ACHN (cell line): ENCODE data around the gene MAD1L1.
"Not testable (repeated sequence)": the region's sequence is repeated elsewhere in the genome, so short reads cannot be mapped to it uniquely, and the experiment has no call there.

Source experiments
- DNase-seq: peaks from one replicate; pipeline ENCODE4 v3.0.0-alpha.2; 2015
- in situ Hi-C: cut with HindIII; loops from 2 replicates; pipeline ENCODE4 v1.10.0; 2017; ENCODE audit warnings: low sequenced_read_pairs, low pct_ligation_motif_present, low pct_unique_long_range_greater_than_20kb

Gene MAD1L1

GRCh38 chr7:2004841-2005725 lies 227.7 kb downstream of the MAD1L1 start:
- no peak for DNase-seq

GRCh38 chr7:2003931-2004812 lies 228.6 kb downstream of the MAD1L1 start:
- in situ Hi-C loops = no loop called here

More at GRCh38 chr7:2004841-2005725, 227.7 kb downstream of the MAD1L1 start:
- in situ Hi-C loops = no loop called here

GRCh38 chr7:2003451-2003930 lies 229.3 kb downstream of the MAD1L1 start:
- in situ Hi-C loops = no loop called here
- no peak for DNase-seq

More at GRCh38 chr7:2003931-2004812, 228.6 kb downstream of the MAD1L1 start:
- DNase-seq = no peak

GRCh38 chr7:2002561-2003450 lies 229.9 kb downstream of the MAD1L1 start:
- DNase-seq = no peak
- in situ Hi-C loops = no loop called here

GRCh38 chr7:2001601-2002442 lies 230.9 kb downstream of the MAD1L1 start:
- DNase-seq = no peak
- in situ Hi-C loops = no loop called here

GRCh38 chr7:2000746-2001321 lies 231.9 kb downstream of the MAD1L1 start:
- in situ Hi-C loops = no loop called here
- no peak for DNase-seq

GRCh38 chr7:2000153-2000687 lies 232.5 kb downstream of the MAD1L1 start:
- no peak for DNase-seq
- in situ Hi-C loops = no loop called here

DNA sequence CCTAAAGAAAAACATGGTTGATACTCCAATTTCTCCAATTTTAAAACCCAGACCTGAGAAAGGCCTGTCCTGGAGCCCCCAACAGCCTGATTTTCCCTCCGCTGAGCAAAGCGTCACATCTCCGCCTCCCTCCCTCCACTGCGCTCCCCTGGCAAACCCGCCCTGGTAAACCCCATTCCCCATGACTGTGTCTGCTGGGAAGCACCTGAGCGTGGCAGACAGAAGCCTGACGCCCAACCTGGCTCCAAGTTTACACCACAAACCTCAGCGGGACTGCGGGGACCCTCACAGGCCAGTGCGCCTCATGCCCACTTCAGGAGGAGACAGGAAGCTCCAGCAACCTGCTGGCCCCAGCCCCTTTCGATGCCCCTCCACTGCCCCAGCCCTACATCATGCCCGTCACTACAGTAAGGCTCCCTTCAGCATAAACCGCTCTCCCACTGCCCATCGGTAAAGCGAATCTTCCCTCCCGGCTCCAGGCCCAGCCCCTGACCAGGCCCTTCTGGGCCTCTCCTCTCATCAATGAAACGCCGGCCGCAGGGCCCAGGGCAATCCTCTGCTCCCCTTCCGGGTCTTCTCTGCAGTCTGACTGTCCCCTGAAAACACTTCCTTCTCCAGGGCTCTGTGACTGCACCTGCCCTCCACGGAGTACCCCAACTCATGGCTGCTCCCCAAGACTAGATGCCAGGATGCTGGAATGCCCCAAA lies 233.3 kb downstream of the MAD1L1 start:
- in situ Hi-C loops = no loop called here
- no peak for DNase-seq

GRCh38 chr7:1998146-1998545 lies 234.6 kb downstream of the MAD1L1 start:
- in situ Hi-C loops = no loop called here

DNA sequence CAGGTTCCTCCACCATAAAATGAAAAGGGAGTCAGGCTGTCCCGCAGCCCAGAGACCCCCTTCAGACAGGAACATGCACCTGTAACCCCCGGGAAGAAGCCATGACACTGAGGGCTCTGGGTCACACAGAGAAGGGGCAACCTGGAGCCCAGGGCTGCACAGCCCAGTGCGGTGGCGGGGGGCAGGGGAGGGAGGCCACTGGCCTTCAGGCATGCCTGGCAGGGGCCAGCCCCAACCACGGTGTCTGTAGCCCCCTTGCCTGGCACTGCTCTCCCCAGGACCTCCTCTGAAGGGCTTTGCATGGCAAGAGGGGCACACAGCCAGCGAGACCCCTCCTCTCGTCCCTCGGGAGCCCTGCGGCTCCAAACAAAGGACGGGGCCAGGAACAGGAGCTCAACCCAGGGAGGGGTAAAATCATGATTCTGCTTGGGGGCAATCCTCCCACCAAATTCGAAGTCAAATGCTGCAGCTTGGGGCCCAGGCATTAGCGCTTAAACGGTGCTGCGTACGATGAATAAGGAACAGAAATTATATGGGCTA lies 235.1 kb downstream of the MAD1L1 start:
- DNase-seq = no peak

More at GRCh38 chr7:1998146-1998545, 234.6 kb downstream of the MAD1L1 start:
- DNase-seq = no peak

GRCh38 chr7:1996816-1997215 lies 235.9 kb downstream of the MAD1L1 start:
- DNase-seq = no peak
- in situ Hi-C loops = no loop called here

More for the DNA sequence above, 235.1 kb downstream of the MAD1L1 start:
- in situ Hi-C loops = no loop called here

DNA sequence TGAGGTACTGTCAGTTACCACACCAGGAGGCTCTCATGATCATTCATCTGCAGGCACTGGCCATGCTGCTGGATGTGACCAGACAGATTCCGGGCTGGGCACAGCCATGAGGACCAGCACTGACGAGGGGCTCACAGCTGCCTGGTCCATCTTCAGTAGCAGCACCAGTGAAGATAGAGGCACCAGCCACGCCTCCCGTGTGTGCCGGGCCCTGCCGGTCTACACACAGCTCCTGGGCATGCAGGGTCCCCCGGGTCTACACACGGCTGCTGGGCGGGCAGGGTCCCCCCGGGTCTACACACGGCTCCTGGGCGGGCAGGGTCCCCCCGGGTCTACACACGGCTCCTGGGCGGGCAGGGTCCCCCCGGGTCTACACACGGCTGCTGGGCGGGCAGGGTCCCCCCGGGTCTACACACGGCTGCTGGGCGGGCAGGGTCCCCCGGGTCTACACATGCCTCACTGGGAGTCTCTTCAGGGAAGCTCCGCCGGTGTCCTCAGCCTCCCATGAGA lies 236.8 kb downstream of the MAD1L1 start:
- in situ Hi-C loops, DNase-seq: not testable (repeated sequence)

DNA sequence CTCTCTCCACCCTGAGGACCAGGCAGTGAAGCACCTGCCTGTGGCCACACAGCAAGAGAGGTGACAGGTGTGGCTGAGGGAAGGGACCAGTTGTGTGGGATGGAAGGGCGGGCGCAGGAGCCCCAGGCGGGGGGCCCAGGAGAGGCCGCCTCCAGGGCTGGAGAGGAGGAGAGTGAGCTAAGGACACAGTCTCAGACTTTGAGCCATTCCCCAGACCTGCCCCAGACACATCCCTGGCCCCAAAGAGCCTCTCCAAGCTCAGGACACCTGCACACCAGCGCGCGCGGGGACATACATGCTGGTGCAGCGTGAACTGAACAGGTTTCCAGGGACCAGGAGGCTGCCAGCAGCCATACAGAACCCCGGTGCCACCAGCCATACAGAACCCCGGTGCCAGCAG lies 237.3 kb downstream of the MAD1L1 start:
- DNase-seq = no peak
- in situ Hi-C loops = no loop called here

DNA sequence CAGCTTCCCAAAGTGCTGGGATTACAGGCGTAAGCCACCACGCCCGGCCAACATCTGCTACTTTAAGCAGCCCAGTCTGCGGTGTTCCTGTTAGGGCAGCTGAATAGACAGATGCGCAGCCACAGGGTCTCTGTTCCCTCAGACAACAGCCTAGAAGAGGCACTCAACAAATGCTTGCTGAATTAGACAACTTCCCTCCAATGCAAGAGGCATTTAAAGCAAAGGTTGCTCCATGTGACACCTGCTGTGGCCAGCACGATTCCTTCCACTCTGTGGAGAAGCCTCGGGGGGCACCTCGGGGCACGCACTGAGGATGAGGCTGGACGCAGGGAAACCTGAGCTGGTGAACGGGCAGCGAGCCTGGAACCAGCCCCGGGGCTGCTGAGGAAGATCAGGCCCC lies 237.8 kb downstream of the MAD1L1 start:
- no peak for DNase-seq
- in situ Hi-C loops = no loop called here

DNA sequence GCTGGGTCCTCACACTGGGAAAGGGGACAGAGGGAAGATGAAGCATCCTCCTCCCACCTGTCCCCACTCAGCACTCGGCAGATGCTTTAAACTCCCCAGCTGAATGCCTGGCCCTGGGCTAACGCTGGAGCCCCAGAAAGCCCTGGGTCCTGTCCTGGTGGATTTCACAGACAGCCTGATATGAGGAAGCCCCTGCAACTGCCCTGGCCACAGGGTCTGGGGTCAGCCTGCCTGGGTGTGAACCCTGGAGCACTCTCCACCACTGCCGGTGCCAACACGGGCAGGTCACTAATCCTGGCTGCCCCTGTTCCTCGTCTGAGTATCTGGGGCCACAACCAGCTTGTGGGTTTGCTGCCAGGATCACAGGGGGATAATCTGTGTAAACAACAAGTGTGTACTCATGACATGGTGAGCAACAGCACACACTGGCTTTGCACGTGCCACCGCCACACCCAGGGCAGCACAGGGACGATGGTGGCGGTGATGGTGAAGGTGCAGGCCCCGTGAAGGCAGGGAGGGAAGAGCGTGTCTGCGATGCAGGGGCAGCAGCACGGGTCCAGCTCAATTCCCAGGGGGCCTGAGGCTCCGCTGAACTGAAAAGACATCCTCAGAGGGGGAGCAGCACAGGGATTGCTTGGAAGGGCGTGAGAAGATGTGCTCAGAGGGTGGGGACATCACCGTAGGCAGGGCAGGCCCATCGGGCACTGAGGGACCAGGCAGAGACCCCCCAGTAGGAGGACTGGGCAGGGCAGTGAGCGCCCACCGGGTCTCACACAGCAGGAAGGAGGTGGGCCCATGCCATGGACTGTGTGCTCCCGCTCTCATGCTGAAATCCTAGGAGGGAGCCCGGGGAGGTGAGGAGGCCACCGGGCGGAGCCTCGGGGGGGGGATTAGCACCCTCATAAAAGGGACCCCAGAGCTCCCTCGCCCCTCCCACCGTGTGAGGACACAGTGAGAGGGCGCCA lies 238.7 kb downstream of the MAD1L1 start:
- in situ Hi-C loops = no loop called here
- no peak for DNase-seq
